GM19328 (cell line): Measurements from ENCODE around the gene PSG6.
"Not testable (repeated sequence)": the region's sequence is repeated elsewhere in the genome, so short reads cannot be mapped to it uniquely, and the experiment has no call there.

ENCODE experiments used
- ATAC-seq: cut with Tn5 transposase; IDR thresholded peaks from one replicate; pipeline ENCODE4 v1.9.1; 2021; ENCODE audit warnings: mild to moderate bottlenecking, moderate library complexity; ENCODE audit not compliant: unreplicated experiment

The PSG6 gene

GRCh38 chr19:42917634-42918033, at the start of gene PSG6:
TSS of gene PSG6 (minus strand) at chr19:42917894. CDS start at chr19:42917792, 102 bp downstream.
- ATAC-seq: not testable (repeated sequence)

- ATAC-seq: no peak
Measured at GRCh38 chr19:42965176-42965575, 47.5 kb upstream of the PSG6 start.

GRCh38 chr19:42961119-42961518, 43.4 kb upstream of the PSG6 start:
- no peak for ATAC-seq

- ATAC-seq: not testable (repeated sequence)
Measured at GRCh38 chr19:42952126-42952525, 34.4 kb upstream of the PSG6 start.

- ATAC-seq: not testable (repeated sequence)
Measured at GRCh38 chr19:42951476-42951875, 33.8 kb upstream of the PSG6 start.

- ATAC-seq: no peak
Measured at GRCh38 chr19:42942187-42942789, 24.6 kb upstream of the PSG6 start.

GRCh38 chr19:42937107-42937506, 19.4 kb upstream of the PSG6 start, which contains the start of gene PSG7:
TSS of gene PSG7 (minus strand) at chr19:42937207. CDS start at chr19:42937076, 131 bp downstream.
- ATAC-seq: not testable (repeated sequence)

- ATAC-seq: not testable (repeated sequence)
Measured at GRCh38 chr19:42934726-42935125, 17.0 kb upstream of the PSG6 start.

- not testable (repeated sequence) for ATAC-seq
Measured at GRCh38 chr19:42934183-42934582, 16.5 kb upstream of the PSG6 start.

GRCh38 chr19:42933412-42933811, 15.7 kb upstream of the PSG6 start:
- ATAC-seq: not testable (repeated sequence)

- not testable (repeated sequence) for ATAC-seq
Measured at GRCh38 chr19:42932485-42933101, 14.9 kb upstream of the PSG6 start.

- ATAC-seq: not testable (repeated sequence)
Measured at GRCh38 chr19:42930214-42930613, 12.5 kb upstream of the PSG6 start.

GRCh38 chr19:42928896-42929295, 11.2 kb upstream of the PSG6 start:
- ATAC-seq: no peak

- no peak for ATAC-seq
Measured at GRCh38 chr19:42926781-42927180, 9.1 kb upstream of the PSG6 start.

- not testable (repeated sequence) for ATAC-seq
Measured at GRCh38 chr19:42923106-42923505, 5.4 kb upstream of the PSG6 start.

- ATAC-seq: not testable (repeated sequence)
Measured at GRCh38 chr19:42920971-42921370, 3.3 kb upstream of the PSG6 start.

- no peak for ATAC-seq
Measured at GRCh38 chr19:42919757-42920079, 2.0 kb upstream of the PSG6 start.

GRCh38 chr19:42919070-42919756, 1.5 kb upstream of the PSG6 start:
- ATAC-seq: not testable (repeated sequence)

GRCh38 chr19:42918377-42919069, 829 bp upstream of the PSG6 start:
- not testable (repeated sequence) for ATAC-seq

- ATAC-seq: not testable (repeated sequence)
Measured at GRCh38 chr19:42916931-42917330, 763 bp downstream of the PSG6 start.

GRCh38 chr19:42913516-42913915, 4.2 kb downstream of the PSG6 start:
- ATAC-seq: not testable (repeated sequence)
